NCI-H128 (cell line): ENCODE data around the gene HSD11B1L.
A peak's percentile ranks its signal among the peaks of the same experiment; 100 is the strongest.
"Not testable (repeated sequence)": the region's sequence is repeated elsewhere in the genome, so short reads cannot be mapped to it uniquely, and the experiment has no call there.

Experiments used
- DNase-seq: peaks from one replicate; lab custom pipeline; 2025; ENCODE audit not compliant: unreplicated experiment; lab: John Stamatoyannopoulos, UW

HSD11B1L gene

DNA sequence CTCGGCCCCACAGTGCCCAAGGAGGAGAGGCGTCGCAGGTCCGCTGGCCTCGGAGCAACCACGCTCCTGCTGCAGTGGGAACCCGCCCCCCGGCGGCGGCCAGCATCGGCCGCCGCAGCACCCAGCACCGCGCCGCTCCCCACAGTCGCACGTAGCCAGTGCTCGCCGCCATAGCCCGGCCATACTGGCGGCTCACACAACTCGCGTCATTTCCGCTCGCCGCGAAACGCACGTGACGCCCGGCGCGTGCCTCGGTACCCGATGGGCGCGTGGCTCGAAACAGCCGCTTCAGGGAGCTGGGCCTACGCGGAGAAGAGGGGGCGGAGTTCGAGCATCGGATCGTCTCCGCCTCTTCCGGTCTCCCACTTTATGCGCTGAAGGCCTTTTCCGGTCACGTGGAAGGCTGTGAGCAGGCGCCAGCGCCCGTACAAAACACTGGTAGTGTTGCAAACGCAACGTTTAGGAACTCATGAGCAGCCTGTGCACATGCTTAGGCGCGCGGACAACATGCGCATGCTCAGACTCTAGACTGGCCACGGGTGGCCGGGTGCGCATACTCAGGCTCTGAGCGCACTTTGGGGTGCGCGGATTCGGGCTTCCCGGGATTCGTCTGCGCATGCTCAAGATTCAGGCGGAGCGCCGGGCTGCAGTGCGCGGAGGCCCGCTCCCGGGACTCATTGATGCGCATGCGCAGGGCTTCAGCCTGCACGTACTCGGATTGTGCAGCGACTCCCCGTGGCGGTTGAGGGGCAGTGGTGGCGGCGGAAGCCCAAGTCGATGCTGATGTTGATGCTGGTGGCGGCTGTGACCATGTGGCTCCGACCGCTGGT, 39.3 kb downstream of the HSD11B1L start, which contains the start of the genes CATSPERD and LONP1:
Gene CATSPERD (plus strand): TSS at position 677 of the 830 bp plus-strand sequence. CDS start 101 bp downstream, at position 778.
Gene LONP1 (minus strand): TSS at position 186 of the 830 bp plus-strand sequence. CDS start 14 bp downstream, at position 172.
- peak; percentile 97 for DNase-seq

DNA sequence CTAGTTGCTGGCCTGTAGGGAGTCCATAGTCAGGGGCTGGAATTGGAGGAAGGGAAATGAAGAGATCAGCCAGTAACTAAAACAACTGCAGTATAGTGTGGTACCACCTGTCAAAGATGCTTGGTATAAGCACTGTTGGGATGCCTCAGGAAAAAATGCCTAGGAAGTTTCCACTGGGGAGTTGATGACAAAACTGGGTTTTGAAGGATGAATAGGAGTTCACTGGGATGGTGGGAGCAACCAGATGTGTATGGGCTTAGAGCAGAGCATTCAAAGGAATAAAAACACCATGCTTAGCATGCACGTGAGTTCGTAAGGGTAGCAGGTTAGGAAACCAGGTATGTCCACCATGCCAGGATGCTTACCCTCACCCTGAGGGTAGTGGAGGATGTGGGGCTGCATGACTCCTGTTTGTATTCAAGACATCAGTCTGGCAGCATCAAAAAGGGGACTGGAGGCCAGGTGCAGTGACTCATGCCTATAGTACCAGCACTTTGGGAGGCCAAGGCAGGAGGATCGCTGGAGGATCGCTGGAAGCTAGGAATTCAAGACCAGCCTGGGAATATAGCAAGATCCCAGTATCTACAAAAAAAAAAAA, 46.7 kb downstream of the HSD11B1L start:
- no peak for DNase-seq

DNA sequence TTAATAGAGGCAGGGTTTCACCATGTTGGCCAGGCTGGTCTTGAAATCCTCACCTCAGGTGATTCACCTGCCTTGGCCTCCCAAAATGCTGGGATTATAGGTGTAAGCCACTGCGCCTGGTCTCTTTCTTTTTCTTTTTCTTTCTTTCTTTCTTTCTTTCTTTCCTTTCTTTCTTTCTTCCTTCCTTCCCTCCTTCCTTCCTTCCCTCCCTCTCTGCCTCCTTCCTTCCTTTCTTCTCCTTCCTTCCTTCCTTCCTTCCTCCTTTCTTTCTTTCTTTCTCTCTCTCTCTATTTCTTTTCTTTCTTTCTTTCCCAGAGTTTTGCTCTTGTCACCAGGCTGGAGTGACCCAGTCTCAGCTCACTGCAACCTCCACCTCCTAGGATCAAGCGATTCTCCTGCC, 52.3 kb downstream of the HSD11B1L start:
- DNase-seq, result not testable (repeated sequence)
